ENCODE results near the gene MRPL41.
A peak's percentile ranks its signal among the peaks of the same experiment; 100 is the strongest.
"Not testable (repeated sequence)": the region's sequence is repeated elsewhere in the genome, so short reads cannot be mapped to it uniquely, and the experiment has no call there.

MRPL41 gene

GRCh38 chr9:137552022-137552768 lies 516 bp downstream of the MRPL41 start:
- DNase-seq (ENCODE audit: low read depth): no peak

DNA sequence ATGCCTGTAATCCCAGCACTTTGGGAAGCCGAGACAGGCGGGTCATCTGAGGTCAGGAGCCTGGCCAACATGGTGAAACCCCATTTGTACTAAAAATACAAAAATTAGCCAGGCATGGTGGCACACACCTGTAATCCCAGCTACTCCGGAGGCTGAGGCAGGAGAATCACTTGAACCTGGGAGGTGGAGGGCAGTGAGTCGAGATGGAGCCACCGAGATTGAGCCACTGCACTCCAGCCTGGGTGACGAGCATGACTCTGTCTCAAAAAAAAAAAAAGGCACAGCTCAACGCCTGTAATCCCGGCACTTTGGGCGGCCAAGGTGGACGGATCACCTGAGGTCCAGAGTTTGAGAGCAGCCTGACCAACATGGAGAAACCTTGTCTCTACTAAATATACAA lies 2.0 kb downstream of the MRPL41 start:
- not testable (repeated sequence) for DNase-seq (ENCODE audit: low read depth)

DNA sequence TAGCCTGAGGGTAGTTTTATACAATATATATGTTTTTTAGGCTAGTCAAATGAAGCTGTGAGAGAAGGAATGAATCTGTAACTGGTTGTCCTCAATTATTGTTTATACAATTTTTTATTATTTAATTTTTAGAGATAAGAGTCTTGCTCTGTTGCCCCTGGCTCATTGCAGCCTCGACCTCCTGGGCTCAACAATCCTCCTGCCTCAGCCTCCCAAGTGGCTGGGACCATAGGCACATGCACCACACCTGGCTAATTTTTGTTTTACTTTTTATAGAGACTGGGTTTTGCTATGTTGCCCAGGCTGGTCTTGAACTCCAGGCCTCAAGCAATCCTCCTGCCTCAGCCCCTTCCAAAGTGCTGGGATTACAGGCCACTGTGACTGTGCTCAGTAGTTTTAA lies 2.7 kb downstream of the MRPL41 start:
- DNase-seq (ENCODE audit: low read depth): no peak

DNA sequence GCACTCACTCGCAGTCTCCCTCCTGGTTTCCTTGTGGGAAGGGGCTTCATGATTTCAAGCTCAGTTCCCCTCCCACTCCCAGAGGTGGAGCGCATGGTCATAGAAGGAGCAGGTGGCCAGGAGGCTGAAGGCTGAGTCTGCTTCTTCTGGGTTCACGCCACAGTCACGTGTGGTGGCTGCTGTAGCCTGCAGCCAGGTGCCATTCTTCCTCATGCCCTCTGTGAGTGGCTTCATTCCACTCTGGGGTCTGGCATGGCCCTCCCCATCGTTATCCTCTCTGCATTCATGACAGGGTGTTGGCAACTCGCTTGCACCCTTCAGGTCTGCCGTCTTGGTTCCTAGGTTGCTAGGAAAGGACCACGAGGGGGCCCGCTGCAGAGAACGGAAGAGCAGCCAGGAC lies 3.5 kb downstream of the MRPL41 start:
- DNase-seq (ENCODE audit: low read depth): no peak

DNA sequence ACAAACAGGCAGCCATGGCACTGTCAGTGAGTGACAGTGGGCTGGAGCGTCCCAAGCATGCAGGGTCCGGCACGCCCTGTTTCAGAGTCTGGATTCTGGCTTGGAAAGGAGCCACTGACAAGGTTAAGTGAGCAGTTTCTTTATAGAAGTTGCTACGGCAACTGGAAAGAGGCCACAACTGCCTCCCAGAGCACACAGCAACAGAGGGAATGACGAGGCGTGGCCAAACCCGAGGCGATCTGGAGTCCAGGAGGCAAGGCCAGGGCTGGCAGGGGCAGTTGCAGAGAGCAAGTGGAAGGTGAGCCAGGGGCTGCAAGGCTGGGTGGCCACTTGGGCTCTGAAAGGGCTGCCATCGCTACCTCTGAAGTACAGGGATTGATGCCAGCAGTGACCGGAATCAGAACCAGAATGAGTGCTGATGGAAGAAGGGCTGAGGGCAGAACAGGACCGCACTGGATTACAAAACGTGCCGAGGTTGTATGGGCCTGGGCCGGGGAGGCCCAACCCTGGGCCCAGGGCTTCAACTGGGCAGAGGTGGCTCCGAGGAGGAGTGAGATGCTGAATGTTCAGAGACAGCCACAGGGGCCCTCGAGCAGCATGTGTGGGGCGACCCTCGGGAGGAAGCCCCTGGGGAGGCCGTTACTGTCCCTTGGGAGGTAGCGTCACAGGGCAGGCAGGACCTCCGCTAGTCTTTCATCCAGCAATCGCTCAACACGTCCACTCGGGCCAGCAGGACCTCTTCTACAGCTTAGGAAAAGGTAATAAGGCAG lies 4.6 kb downstream of the MRPL41 start:
- no peak for DNase-seq (ENCODE audit: low read depth)

GRCh38 chr9:137558127-137558526 lies 6.4 kb downstream of the MRPL41 start:
- DNase-seq (ENCODE audit: low read depth): no peak

GRCh38 chr9:137564134-137564533 lies 12.5 kb downstream of the MRPL41 start:
- no peak for DNase-seq (ENCODE audit: low read depth)

DNA sequence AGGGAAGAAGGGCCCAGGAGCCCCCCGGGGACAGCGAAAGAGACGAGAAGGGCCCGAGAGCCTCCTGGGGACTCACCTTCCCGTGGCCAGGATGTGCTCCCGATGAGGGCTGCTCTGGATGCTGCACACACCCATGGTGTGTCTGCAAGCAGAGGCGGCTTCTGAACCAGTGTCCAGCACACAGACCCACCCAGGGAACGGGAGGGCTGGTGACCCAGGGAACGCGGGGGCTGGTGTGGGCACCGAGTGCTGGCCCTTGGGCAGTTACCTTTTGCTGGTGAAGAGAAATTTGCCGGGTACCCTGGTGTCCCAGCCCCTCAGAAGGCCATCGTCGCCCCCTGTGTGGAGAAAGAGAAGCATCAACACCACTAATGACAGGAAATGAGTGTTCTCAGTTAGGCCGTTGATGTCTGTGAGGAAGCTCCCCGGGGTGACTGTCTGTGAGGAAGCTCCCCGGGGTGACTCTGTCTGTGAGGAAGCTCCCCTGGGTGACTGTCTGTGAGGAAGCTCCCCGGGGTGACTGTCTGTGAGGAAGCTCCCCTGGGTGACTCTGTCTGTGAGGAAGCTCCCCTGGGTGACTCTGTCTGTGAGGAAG lies 13.2 kb downstream of the MRPL41 start:
- no peak for DNase-seq (ENCODE audit: low read depth)

DNA sequence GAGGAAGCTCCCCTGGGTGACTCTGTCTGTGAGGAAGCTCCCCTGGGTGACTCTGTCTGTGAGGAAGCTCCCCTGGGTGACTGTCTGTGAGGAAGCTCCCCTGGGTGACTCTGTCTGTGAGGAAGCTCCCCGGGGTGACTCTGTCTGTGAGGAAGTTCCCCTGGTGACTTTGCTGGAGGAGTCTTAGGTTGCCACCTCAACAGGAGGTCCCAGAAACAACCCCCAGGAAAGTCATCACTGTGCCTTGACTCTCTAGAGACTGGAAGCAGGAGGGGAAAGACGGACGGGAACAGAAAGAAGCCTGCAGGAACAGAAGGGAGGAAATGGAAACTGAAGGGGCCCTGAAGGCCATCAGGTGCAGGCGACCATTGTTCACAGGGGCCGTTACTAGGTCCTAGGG lies 16.8 kb downstream of the MRPL41 start:
- not testable (repeated sequence) for DNase-seq (ENCODE audit: low read depth)

DNA sequence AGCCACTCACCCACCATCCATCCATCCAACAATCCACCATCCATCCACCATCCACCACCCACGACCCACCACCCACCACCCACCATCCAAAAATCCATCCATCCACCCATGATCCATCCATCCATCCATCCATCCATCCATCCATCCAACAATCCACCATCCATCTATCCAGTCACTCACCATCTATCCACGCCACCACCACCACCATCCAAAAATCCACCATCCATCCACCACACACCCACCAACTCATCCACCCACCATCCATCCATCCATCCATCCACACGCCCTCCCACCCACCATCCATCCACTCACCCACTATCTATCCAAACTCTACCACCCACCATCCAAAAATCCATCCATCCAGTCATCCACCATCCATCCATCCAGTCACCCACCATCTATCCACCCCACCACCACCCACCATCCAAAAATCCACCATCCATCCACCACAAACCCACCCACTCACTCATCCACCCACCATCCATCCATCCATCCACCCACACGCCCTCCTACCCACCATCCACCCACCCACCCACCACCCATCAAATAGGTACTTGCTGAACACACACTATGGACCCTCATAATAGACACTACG lies 18.0 kb downstream of the MRPL41 start:
- no peak for DNase-seq (ENCODE audit: low read depth)

DNA sequence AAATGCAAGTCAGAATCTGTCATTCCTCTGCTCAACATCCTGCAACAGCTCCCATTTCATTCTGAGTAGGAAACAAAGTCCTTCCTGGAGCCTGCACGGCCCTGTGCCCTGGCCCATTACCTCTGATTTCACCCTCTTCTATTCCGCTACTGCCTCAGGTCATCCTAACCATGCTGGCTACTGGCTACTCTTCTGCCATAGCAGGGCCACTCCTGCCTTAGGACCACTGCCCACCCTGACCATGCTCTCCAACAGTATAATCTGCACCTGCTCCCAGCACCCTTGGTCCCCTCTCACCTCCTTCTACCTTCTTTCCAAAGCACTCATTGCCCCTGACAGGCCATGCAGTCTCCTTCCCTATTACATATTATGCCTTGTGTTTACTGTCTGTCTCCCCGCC lies 18.9 kb downstream of the MRPL41 start:
- no peak for DNase-seq (ENCODE audit: low read depth)

GRCh38 chr9:137574192-137574591 lies 22.5 kb downstream of the MRPL41 start:
- no peak for DNase-seq (ENCODE audit: low read depth)

GRCh38 chr9:137575364-137575715 lies 23.7 kb downstream of the MRPL41 start:
- no peak for DNase-seq (ENCODE audit: low read depth)

- no peak for DNase-seq (ENCODE audit: low read depth)
Measured at GRCh38 chr9:137575716-137576411, 24.2 kb downstream of the MRPL41 start.

DNA sequence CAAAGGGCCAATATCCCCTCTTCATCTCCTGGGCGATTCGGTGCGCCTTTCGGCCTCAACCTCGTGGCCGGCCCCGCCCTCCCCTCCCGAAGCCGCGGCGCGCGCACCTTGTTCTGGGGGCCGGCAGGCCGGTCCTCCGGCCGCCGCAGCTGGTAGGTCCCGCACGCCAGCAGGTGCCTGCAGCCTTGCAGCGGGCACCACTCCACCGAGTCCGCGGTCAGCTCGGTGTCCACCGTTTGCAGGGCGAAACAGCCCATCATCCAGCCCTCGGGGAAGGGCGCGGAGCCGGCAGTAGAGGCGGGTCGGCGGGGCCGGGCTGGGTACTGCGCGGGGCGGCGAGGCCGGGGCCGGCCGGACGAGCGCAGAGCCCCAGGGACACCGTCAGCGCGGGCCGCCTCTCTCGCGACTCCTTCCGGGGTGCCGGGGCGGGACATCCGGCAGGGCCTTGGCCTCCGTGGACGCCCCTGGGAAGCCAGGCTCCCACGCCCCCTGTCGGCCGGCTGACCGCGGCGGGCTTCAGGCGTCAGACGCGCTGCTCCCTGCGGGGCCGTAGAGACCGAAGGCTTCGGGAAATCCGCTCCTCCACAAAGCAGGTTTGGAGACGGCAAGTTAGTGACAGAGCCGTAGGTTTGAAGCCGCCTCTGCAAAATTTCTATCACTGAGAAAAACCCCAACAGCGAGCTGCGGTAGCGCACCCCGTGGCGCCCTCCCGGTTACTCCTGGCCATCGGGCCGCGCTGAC lies 27.0 kb downstream of the MRPL41 start, which contains the start of gene DPH7:
Gene DPH7, minus strand, starts transcription at position 408 of the 741 bp plus-strand sequence. Its CDS starts 148 bp downstream, at position 260.
- DNase-seq (ENCODE audit: low read depth): peak; percentile 75

DNA sequence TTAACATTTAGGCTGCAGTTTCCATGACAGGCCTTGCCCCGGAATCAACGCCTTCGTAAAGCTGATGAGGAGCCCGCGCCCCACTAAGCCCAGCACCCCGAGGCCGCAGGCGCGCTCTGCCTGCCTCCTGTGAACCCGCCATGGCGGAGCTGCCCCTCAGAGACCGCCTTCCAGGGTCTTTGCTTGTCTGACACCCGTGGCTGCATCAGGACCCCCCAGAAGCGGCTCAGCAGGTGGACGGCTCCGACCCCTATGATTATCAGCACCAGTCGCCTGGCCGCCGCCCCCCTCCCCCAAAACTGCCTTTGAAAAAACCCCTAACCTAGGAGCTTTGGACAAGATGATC lies 27.6 kb downstream of the MRPL41 start:
- no peak for DNase-seq (ENCODE audit: low read depth)

DNA sequence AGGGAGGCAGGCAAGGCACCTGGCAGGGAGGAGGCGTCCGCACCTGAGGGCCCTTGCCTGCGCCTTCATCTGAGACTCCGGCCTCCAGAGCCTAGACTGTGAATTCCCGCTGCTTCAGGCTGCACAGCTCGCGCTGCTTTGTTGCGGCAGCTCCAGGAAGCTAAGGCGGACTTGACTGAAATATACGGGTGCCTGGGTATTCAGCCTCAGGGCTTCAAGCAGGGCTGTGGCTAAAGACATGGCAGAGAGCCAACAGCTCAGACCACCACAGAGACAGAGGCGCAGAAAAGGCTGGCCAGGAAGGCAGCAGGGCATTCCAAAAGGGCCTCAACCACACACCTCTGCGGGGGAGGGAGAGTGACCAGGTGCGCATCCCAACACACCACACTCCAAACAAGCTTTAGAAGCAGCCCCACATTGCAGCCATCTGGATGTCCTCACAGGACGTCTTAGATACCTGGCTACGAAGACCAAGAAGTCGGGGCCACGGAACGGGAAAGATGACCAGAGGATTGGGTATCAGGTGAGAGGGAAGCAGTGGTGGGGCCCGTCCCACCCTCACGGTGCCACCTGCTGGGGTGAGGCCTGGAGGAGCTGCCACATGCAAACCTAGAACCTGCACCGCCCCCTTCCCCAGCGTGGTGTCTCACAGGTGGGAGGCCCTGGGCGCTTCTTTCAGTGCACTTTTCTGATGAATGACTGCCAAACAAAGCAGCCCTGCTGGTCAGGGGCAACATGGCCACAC lies 28.7 kb downstream of the MRPL41 start:
- no peak for DNase-seq (ENCODE audit: low read depth)

DNA sequence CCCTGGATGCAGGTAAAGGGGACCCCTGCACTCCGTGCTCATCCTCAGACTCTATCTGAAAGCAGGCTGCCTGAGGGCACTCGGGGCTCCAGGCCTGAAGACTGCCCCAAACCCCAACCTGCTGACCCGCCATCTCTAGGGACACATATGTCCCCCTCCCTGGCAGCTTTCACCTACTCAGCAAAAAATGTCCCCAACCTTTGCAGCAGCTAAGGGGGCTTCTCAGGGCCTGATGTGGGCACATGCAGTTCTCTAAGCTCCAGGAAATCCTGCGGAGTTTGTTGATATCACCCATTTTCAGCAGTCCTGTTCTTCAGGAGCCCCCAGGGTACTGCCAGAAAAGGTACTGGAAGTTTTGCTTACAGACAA lies 29.3 kb downstream of the MRPL41 start:
- no peak for DNase-seq (ENCODE audit: low read depth)

DNA sequence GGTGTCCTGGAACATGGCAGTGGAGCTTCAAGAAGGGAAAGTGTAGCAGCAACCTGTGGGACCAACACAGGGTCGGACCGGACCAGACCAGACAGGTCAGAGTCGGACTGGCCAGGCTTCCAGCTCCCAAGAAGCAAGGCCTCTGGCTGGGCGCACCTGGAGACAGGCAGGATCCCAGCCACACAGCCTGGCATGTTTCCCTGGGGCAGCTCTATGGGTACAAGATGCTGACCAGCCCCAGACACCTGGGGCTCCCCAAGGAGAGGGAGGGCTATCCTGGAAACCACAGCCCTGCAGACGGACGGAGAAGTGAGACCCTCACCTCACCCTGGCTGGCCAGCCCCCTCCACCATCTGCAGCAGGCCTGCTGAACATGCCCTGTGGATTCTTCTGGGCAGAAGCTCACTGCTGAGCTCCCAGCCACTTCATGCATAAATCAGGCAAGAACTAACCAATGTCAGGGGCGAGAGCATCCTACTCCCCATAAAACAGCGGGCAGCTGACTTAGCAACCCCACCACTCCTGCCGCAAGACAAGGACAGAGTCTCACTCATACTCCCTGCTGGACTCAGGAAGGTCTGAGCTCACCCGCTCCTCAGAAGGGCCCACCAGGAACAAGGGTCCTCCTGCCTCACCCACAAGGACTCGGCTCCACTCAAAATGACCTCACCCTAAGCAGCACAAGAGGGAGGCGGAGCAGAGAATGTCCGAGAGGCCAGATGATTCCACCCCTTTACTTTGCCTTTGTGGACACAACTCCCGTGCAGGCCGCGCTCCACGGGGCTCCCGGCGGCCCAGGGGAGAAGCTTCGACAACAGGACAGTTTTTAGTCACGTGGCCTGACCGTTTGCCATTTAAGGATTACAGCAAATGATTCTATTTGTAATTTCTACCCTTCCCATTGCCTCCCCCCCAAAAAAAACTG lies 29.9 kb downstream of the MRPL41 start:
- no peak for DNase-seq (ENCODE audit: low read depth)
